GM19397 (cell line): ENCODE results near the gene TCL1A.
A peak's percentile ranks its signal among the peaks of the same experiment; 100 is the strongest.

Experiments used
- ATAC-seq: cut with Tn5 transposase; IDR thresholded peaks from one replicate; pipeline ENCODE4 v1.9.1; 2021; ENCODE audit warnings: mild to moderate bottlenecking, moderate library complexity; ENCODE audit not compliant: unreplicated experiment

The TCL1A gene

DNA sequence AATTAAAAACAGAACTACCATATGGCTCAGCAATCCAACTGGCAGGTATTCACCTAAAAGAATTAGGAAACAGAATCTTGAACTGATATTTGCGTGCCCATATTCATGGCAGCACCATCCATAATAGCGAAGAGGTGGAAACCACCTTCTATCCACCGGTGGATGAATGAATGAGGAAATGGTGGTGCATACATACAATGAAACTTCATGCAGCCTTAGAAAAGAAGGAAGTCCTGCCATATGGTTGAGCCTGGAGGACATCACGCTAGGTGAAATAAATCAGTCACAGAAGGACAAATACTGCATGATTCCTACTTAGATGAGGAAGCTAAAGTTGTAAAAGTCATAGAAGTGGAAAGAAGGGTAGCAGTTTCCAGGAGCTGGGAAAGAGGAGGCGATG, 6.6 kb downstream of the TCL1A start:
- ATAC-seq: no peak

GRCh38 chr14:95705518-95705917, 8.4 kb downstream of the TCL1A start:
- no peak for ATAC-seq

DNA sequence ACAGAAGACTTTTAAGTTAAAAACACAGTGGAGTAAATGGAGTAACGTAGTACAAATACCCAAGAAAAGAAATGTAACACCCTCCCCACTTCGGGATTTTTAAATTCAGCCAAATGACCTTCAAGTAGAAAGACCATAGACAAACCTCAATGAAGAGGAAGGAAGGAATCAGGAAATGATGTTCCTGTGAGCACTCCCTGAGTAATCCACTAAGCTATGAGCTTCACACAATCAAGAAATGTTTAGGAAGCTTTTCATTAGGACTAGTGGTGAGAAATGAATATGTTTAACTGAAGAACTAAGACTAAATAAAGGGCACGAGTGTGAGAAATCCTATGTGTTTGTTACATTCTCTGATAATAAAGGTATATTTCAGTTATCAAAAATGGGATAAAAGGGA, 10.1 kb downstream of the TCL1A start:
- ATAC-seq: no peak

DNA sequence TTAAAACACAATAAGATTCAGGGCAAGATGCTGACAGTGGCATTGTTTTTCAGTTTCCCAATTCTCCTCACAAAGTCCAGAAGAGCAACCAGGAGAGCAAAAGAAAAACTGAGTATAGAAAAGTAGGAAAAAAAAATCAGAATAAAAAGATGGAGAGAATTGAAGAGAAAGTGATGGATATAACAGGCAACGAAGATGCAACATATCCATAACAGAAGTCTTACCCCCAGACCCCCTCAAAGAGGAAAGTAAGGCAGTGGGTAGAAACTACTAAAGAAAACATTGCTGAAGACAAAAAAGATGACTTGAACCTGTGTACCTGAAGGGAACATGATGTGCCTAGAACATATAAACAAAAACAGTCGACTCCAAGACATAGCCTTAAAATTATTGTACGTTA, 10.6 kb downstream of the TCL1A start:
- no peak for ATAC-seq

- ATAC-seq: no peak
Measured at GRCh38 chr14:95701846-95702221, 12.1 kb downstream of the TCL1A start.

GRCh38 chr14:95700221-95700976, 13.5 kb downstream of the TCL1A start:
- no peak for ATAC-seq

- ATAC-seq: no peak
Measured at GRCh38 chr14:95699412-95699811, 14.5 kb downstream of the TCL1A start.

DNA sequence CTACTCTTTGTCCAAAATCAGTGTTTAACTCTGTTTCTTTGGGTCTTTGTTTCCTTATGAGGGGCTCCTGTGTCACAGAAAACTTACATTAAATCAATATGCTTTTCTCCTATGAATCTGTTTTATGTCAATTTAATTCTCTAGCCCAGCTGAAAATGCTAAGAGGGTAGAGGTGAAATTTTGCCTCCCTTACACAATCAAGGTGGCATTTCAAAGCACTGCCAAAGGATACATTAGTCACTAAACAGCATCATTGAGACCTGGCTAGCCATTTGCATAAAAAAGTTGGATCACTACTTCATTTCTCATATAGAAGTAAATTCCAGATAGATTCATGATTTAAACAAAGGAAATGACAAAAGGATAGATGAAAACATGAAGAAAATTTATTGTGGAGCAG, 15.6 kb downstream of the TCL1A start:
- no peak for ATAC-seq

DNA sequence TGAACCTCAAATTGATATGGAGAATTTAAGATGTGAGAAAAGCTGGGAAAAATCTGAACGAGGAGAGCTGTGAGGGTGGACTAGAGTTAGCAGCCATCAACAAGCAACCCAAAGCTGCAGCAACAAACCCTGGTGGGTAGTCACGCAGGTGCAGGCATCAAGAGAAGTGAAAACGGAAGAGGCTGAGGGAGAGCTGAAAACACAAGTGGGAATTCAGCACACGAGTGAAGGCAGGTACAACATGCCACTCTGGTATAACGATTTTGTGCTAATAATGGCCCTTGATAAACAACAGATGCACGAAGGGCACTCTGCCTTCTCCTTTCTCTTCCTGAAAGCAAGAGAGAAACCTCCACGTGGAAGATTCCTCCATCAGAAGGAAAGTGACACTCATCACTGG, 16.2 kb downstream of the TCL1A start:
- peak; percentile 57 for ATAC-seq

DNA sequence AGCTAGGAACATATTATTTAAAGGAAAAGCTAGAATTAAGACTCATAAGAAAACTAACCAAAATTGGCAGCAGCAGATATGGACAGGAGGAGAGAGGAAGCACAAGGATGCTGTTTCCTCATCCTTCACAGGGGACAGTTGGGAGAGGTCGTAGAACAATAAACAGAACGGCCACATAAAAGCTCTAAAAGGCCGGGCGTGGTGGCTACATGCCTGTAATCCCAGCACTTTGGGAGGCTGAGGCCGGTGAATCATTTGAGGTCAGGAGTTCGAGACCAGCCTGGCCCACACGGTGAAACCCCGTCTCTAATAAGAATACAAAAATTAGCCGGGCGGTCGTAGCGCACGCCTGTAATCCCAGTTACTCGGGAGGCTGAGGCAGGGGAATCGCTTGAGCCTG, 17.2 kb downstream of the TCL1A start:
- no peak for ATAC-seq

- no peak for ATAC-seq
Measured at GRCh38 chr14:95695913-95696312, 18.0 kb downstream of the TCL1A start.

GRCh38 chr14:95695051-95695450, 18.9 kb downstream of the TCL1A start:
- no peak for ATAC-seq

GRCh38 chr14:95692109-95692508, 21.8 kb downstream of the TCL1A start:
- ATAC-seq: no peak

DNA sequence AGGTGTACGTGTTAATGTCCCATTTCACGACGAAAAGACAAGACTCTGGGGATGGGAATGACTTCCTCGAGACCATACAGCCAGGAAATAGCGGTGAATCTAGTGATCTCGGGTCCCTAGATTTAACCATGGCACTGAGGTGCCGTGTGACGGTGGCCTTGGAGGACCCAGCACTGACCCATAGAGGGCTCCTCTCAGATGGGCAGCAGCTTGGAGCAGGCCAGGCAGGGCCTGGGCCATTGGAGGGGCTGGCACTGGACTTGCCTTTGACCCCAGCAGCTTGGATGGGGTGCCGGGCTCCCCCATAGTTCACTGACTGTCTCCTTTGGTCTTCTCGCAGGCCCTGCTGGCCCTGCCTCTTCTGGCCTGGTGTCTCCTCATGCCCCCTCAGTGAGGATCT, 22.3 kb downstream of the TCL1A start:
- ATAC-seq: no peak

DNA sequence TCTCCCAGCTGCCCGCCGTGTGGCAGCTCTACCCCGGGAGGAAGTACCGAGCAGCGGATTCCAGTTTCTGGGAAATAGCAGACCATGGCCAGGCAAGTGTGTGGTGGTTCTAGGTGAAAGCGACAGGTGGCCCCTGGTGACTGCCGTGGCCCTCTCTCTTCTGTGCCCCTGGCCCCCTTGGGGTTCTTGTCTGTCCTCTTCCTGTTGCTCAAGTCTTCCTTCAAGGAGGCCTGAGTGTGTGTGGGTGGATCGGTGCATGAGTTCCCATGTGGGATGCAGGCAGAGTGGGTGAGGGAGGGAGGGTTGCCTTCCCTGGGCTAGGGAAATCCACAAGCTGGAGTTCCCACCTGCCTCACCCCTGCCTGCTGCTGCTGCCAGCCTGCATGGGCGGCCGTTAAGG, 23.1 kb downstream of the TCL1A start:
- ATAC-seq: no peak

- no peak for ATAC-seq
Measured at GRCh38 chr14:95689441-95689840, 24.5 kb downstream of the TCL1A start.

DNA sequence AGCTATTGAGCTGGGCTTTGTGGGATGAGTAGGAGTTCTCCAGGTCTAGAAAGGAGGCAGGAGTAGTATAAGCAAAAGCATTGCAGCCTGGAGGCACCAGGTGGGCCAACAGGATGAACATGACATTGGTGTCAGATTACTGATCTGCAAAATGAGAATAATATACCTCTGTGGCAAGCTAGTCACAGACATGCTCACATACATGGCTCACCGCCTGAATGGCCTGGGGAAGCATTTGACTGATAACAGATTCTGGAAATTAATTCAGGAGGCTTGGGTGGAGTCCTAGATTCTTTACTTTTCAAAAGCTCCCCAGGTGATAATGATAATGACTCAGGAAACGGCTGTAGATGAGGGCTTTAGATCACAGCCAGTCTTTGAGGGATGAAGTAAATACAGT, 27.0 kb downstream of the TCL1A start:
- no peak for ATAC-seq

DNA sequence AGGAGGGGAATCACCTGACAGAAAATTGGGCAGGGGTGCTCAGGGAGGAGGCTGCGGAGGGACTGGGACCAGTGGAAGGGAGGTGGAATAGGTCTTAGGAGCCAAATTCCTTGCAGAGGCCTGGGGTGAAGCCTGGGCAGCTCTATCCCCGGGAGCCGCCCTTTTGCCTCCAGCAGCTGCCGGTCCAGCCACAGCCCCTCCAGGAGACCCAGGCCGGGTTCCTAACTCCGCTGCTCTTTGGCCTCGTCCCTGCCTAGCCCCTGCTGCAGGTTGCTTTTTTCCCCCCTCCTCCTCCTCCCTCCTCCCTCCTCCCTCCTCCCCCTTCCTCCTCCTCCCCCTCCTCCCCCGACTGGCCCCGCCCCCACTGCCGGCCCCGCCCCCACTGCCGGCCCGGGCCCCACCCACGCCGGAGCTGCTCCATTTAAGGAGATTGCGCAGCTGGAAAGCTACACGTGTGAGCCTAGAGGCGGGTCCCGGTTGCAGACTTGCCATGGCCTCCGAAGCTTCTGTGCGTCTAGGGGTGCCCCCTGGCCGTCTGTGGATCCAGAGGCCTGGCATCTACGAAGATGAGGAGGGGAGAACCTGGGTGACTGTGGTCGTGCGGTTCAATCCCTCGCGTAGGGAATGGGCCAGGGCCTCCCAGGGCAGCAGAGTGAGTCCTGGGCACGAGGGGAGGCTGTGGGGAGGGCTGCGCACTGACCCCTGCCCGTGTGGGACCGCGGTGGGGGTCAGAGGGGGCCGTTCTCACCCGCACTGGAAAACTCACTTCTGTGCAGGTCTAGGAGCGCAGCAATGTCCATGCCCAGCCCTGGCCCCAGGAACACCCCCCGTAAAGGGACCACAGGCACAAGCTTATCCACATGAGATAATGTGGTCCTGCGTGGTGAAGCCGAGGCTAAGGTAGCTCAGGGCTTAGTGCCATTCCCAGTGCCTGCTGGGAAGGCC, 27.7 kb downstream of the TCL1A start, which contains the start of gene TCL1B:
Gene TCL1B, plus strand, starts transcription at position 449 of the 945 bp plus-strand sequence. Its CDS starts 42 bp downstream, at position 491.
- ATAC-seq: no peak

DNA sequence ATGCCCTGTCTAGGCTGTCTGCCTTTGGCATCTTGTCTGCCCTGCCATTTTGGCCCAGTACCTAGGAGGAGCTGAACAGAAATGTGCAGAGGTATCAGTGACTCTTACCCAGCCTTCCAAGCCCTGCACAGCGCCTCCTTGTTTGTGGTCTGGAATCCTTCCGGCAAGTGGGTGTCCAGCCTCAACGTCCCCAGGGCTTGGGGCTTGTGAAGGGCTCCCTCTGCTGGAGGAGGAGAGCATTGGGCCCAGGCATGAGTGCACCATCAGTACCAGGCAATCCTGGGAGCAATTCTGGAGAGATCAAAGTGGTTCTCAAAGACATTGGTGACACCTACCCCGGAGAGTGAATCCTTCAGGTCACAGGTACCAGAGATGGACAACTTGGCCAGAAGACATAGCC, 30.1 kb downstream of the TCL1A start:
- no peak for ATAC-seq

DNA sequence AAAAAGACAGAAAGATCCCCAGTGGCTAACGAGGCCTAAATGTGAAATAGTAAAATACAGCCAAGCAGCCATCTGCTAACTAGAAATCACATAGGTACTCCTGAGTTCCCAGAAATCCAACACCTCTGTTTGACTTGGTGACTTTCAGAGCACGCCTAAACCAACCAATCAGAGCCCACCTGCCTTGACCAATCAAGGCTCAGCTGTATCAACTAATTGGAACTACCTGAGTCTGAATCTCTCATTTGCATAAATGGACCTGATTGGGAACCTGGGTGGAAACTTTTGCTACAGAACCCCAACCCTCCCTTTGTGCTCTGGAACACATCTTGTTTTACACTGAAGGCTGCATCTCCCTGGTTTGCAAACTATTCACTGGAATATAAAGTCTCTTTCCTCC, 32.8 kb downstream of the TCL1A start:
- no peak for ATAC-seq

DNA sequence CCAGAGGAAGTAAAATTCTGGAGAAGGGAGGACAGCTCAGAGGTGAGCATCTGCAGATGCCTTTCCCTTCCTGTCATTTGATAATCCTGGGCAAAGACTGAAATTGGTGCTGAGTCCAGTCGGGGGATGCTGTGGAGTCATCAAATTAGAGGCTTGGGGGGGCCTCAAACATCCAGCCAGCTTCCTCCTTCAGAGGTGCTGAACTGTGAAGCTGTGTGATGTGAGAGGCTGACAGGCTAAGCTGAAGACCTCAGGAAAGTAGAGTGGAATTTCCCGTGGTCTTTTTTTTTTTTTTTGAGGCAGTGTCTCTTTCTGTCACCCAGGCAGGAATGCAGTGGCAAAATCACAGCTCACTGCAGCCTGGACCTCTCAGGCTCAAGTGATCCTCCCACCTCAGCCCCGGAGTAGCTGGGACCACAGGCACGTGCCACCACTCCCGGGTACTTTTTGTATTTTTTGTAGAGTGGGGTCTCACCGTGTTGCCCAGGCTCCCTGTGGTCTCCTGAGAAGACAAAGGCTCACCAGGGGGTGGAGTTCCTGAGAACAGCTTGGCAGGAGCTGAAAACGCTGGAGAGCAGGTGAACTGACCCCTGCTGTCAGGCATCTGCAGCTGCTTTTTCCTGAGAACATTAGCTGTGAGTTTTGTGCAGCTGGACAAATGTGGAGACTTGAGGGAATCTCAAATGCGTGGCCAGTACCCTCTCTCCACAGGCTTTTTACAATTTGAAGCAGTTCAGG, 33.8 kb downstream of the TCL1A start:
- ATAC-seq: no peak
